Thyroid gland (tissue), 4 donors: Measurements from ENCODE around the gene MVB12B. TPM values are rescaled to one million over a fixed set of nuclear protein-coding genes. Genes with fewer than 3 reads are reported as not detected.

Experiments used
- DNase-seq, 2 donors: peaks; one replicate each; pipeline ENCODE4 v3.0.0-alpha.2; 2019
- H3K27ac ChIP-seq, 3 donors: fragments of 200-600 bp; sonication (generic); 1 replicate in 2 of 3; 2 replicates in 1 of 3; pipeline ENCODE4 v1.5.1; 2016 to 2019; ENCODE audit warnings: mild to moderate bottlenecking in 1 of 3, moderate library complexity in 1 of 3
- H3K27me3 ChIP-seq: fragments of 200-600 bp; sonication (generic); one replicate; pipeline ENCODE4 v1.5.1; 2019
- H3K36me3 ChIP-seq, 2 donors: fragments of 200-600 bp; sonication (generic); one replicate each; pipeline ENCODE4 v1.5.1; 2016 to 2019
- H3K4me1 ChIP-seq, 2 donors: fragments of 200-600 bp; sonication (generic); one replicate each; pipeline ENCODE4 v1.5.1; 2017 to 2019
- H3K4me3 ChIP-seq, 3 donors: fragments of 200-600 bp; sonication (generic); replicated peaks in 1 of 3; 1 replicate in 2 of 3; 2 replicates in 1 of 3; pipeline ENCODE4 v1.5.1; 2016; ENCODE audit warnings: mild to moderate bottlenecking in 1 of 3
- H3K9me3 ChIP-seq: fragments of 200-600 bp; sonication (generic); one replicate; pipeline ENCODE4 v1.5.1; 2017
- POLR2A ChIP-seq, 2 donors: fragments of 450-650 bp; IDR thresholded peaks; one replicate each; pipeline ENCODE4 v1.6.1; 2017; ENCODE audit warnings: antibody characterized with exemption in 2 of 2, mild to moderate bottlenecking in 2 of 2, moderate library complexity in 1 of 2
- WGBS, 2 donors: methylation state at CpG; one replicate each; pipeline ENCODE4 v1.1.5; 2017; 5-methylcytosine and 5-hydroxymethylcytosine counted together
- intact Hi-C: fragments of 100-400 bp; cut with DNase I; formaldehyde crosslinking; loops from one replicate; pipeline ENCODE4 v1.15.1; 2023
- total RNA-seq, 4 donors: library from RNA; depleted of rRNA; stranded (reverse); fragments of >200 nt; gene quantifications; one replicate each; pipeline ENCODE4 v1.2.3, GENCODE V29; 2016
- TF ChIP-seq, protein P1 (sequence below), 6 experiments: fragments of 200-600 bp in 3 of 6; fragments of 450-650 bp in 3 of 6; sonication (generic) in 3 of 6; IDR thresholded peaks; one replicate each; pipeline ENCODE4 v1.5.1; 2016 to 2019; ENCODE audit warnings: antibody characterized with exemption in 6 of 6, mild to moderate bottlenecking in 2 of 6, inconsistent platforms in 1 of 6, moderate library complexity in 1 of 6

Gene MVB12B
- total RNA-seq, 4 donors from 2014 or later: 13.4 to 19.3 (median 15.5) TPM

DNA sequence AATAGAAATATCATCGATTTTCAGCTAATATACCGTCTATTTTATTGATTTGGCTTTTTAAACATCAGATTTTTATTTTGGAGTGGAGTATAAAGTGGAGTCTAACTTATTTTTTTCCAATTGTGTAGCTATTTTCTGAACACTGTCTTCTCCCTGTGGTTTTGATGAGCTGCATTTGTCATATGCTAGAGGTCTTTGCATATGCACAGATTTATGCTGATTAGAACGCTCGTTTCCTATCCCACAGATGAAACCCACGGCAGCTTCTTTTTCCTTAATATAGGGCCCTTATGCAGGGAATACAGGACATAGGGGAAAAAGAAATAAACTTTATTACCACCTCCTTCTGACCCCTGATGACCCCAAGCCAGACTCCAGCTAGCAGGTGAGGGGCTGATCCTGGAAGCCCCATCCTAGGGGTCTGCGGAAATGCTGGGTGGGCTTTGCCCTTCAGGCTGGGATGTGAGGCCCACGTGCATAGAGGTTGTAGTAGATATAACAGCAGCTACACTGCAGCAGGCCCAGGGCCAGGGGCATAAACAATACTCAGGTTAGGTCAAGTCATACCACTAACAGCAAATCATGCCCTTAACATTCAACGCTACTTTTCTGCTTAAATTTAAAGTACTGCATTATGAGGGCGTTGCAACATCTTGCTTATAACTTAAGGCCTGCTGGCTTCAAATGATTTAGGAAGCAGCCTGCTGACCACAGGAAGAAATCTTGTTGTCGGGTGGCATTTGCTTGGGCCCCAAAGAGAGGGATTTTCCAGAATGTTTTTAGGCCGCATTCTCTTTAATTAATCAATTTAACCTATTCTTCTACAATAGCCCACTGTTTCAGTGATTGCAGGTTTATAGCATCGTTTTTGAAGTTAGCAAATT lies 28.5 kb downstream of the MVB12B start:
- H3K9me3 ChIP-seq: no peaks in the 10 kb centered on the region
- H3K27ac ChIP-seq: no peak overlapping the region
- peaks cover 0 to 5% of the 10 kb centered on the region in 2 donors for H3K4me1 ChIP-seq
- 90 to 93% methylated on average over 12 of the region's 12 CpGs for WGBS, 2 donors
- H3K36me3 ChIP-seq: no peaks in the 10 kb centered on the region
- no peaks in the 10 kb centered on the region for H3K27me3 ChIP-seq
- DNase-seq: no peak
- no peak for TF ChIP-seq POLR2A (IDR thresholded peaks at IDR 0.05)
- TF ChIP-seq, protein P1, sequence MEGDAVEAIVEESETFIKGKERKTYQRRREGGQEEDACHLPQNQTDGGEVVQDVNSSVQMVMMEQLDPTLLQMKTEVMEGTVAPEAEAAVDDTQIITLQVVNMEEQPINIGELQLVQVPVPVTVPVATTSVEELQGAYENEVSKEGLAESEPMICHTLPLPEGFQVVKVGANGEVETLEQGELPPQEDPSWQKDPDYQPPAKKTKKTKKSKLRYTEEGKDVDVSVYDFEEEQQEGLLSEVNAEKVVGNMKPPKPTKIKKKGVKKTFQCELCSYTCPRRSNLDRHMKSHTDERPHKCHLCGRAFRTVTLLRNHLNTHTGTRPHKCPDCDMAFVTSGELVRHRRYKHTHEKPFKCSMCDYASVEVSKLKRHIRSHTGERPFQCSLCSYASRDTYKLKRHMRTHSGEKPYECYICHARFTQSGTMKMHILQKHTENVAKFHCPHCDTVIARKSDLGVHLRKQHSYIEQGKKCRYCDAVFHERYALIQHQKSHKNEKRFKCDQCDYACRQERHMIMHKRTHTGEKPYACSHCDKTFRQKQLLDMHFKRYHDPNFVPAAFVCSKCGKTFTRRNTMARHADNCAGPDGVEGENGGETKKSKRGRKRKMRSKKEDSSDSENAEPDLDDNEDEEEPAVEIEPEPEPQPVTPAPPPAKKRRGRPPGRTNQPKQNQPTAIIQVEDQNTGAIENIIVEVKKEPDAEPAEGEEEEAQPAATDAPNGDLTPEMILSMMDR (IDR thresholded peaks at IDR 0.05): no peak
- H3K4me3 ChIP-seq: no peak overlapping the region
- intact Hi-C loops: no loop called here

DNA sequence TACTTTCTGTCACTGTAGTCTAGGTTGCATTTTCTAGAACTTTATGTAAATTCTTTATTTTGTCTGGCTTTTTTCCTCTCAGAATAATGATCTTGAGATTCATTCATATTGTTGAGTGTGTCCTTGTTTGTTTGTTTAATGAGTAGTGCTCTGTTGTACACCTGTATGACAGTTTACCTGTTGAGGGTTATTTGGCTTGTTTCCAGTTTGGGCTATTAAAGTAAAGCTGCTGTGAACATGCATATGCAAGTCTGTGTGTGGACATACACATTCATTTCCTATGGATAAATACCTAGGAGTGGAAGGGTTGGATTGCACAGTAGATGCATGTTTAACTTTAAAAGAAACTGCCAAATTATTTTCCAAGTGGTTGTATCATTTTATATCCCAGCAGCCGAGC lies 30.4 kb downstream of the MVB12B start:
- Histone ChIP-seq H3K27ac (no peak overlapping the region), H3K36me3 (no peaks in the 10 kb centered on the region), H3K27me3 (no peaks in the 10 kb centered on the region), H3K4me1 (no peaks in the 10 kb centered on the region), H3K4me3 (no peak overlapping the region), H3K9me3 (no peaks in the 10 kb centered on the region)
- intact Hi-C loops: no loop called here
- DNase-seq: no peak
- 91 to 96% methylated on average over 1 of the region's 1 CpG for WGBS, 2 donors
- TF ChIP-seq, protein P1 (IDR thresholded peaks at IDR 0.05): no peak
- TF ChIP-seq POLR2A (IDR thresholded peaks at IDR 0.05): no peak

DNA sequence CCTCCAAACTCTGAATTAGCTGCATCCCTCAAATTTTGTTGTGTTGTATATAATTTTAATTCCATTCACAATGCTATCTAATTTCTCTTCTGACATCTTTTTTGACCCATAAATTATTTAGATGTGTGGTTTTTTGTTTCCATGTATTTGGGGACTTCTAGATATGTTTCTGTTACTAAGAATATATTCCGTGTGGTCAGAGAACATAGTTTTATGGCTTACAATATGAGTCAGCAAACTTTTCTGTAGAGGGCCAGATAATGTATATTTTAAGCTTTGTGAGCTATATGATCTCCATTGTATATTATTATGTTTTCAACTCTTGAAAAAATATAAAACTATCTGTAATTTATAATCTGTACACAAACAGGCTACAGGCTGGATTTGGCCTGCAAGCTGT lies 33.4 kb downstream of the MVB12B start:
- WGBS, 2 donors: 94 to 100% methylated on average over 1 of the region's 1 CpG
- Histone ChIP-seq H3K27me3 (no peaks in the 10 kb centered on the region), H3K4me1 (no peaks in the 10 kb centered on the region), H3K27ac (no peak overlapping the region), H3K9me3 (no peaks in the 10 kb centered on the region), H3K4me3 (no peak overlapping the region), H3K36me3 (no peaks in the 10 kb centered on the region)
- DNase-seq: no peak
- intact Hi-C loops: no loop called here
- TF ChIP-seq POLR2A (IDR thresholded peaks at IDR 0.05): no peak
- TF ChIP-seq, protein P1 (IDR thresholded peaks at IDR 0.05): no peak

DNA sequence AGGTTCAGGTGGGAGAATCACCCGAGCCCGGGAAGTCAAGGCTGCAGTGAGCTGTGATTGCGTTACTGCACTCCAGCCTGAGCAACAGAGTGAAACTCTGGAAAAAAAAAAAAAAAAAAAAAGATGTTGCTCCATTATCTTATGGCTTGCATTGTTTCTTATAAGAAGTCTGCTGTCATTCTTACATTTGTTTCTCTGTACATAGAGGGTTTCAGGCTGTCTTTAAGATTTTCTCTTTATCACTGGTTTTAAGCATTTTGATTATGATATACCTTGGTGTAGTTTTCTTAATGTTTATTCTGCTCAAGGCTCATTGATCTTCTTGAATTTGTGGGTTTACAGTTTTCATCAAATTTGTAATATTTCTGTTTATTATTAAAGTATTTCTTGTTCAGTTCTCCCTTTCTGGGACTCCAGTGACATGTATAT lies 35.2 kb downstream of the MVB12B start:
- intact Hi-C loops: no loop called here
- TF ChIP-seq POLR2A (IDR thresholded peaks at IDR 0.05): no peak
- TF ChIP-seq, protein P1 (IDR thresholded peaks at IDR 0.05): no peak
- Histone ChIP-seq H3K4me3 (no peak overlapping the region), H3K27me3 (no peaks in the 10 kb centered on the region), H3K4me1 (no peaks in the 10 kb centered on the region), H3K36me3 (no peaks in the 10 kb centered on the region), H3K27ac (no peak overlapping the region), H3K9me3 (no peaks in the 10 kb centered on the region)
- 97 to 98% methylated on average over 3 of the region's 3 CpGs for WGBS, 2 donors
- DNase-seq: no peak

DNA sequence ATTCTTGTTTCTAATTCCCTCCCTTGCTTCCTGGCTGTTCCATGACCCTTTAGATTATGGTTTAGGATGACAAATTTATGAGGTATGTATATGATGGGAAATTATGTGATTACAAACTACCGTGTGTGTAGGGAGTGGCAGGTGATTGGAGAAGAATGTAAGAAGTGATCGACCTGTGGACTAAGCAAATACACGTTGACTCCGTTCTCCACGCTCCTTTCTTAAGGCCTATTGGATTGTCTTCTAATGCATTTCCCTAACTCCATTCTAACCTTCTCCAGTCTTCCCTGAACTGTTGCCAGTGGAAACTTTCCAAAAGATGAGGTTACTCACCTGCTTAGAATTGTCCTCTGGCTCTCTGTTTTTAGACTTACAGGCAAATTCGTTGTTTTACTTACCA lies 36.6 kb downstream of the MVB12B start:
- Histone ChIP-seq H3K27ac (no peak overlapping the region), H3K9me3 (no peaks in the 10 kb centered on the region), H3K36me3 (no peaks in the 10 kb centered on the region), H3K4me1 (no peaks in the 10 kb centered on the region), H3K27me3 (no peaks in the 10 kb centered on the region), H3K4me3 (no peak overlapping the region)
- intact Hi-C loops: no loop called here
- DNase-seq: no peak
- WGBS, 2 donors: 94 to 95% methylated on average over 6 of the region's 6 CpGs
- TF ChIP-seq, protein P1 (IDR thresholded peaks at IDR 0.05): no peak
- TF ChIP-seq POLR2A (IDR thresholded peaks at IDR 0.05): no peak
